ENCODE results near the gene EDEM3. TPM values are rescaled to one million over a fixed set of nuclear protein-coding genes. Genes with fewer than 3 reads are reported as not detected.

The EDEM3 gene
- total RNA-seq, 1 experiment from 2014 or later, result 14.0 TPM

- TF ChIP-seq, protein P1, sequence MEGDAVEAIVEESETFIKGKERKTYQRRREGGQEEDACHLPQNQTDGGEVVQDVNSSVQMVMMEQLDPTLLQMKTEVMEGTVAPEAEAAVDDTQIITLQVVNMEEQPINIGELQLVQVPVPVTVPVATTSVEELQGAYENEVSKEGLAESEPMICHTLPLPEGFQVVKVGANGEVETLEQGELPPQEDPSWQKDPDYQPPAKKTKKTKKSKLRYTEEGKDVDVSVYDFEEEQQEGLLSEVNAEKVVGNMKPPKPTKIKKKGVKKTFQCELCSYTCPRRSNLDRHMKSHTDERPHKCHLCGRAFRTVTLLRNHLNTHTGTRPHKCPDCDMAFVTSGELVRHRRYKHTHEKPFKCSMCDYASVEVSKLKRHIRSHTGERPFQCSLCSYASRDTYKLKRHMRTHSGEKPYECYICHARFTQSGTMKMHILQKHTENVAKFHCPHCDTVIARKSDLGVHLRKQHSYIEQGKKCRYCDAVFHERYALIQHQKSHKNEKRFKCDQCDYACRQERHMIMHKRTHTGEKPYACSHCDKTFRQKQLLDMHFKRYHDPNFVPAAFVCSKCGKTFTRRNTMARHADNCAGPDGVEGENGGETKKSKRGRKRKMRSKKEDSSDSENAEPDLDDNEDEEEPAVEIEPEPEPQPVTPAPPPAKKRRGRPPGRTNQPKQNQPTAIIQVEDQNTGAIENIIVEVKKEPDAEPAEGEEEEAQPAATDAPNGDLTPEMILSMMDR (conservative IDR thresholded peaks at IDR 0.05), result no peak
- H3K18ac ChIP-seq (ENCODE audit: insufficient read length, low read depth, low read length), result no peak overlapping the region
- H3K79me2 ChIP-seq (ENCODE audit: insufficient read depth, low read length), result no peaks in the 10 kb centered on the region
- no peak overlapping the region for H3K27ac ChIP-seq (ENCODE audit: insufficient read length, low read depth, low read length)
- H2AFZ ChIP-seq (ENCODE audit: low read length), result no peak overlapping the region
- no peak overlapping the region for H2BK120ac ChIP-seq (ENCODE audit: low read depth, low read length, poor library complexity, severe bottlenecking)
- H2BK5ac ChIP-seq (ENCODE audit: insufficient read length, low read length), result no peak overlapping the region
- H3K27me3 Mint-ChIP-seq (ENCODE audit: low read depth), result no peaks in the 10 kb centered on the region
- no peak overlapping the region for H3K4ac ChIP-seq (ENCODE audit: low read depth, low read length)
- no peak overlapping the region for H3K27ac Mint-ChIP-seq
- H2BK15ac ChIP-seq (ENCODE audit: low read depth, low read length), result no peak overlapping the region
- H3K4me3 Mint-ChIP-seq, result no peak overlapping the region
- H3K4me1 ChIP-seq (ENCODE audit: insufficient read depth, low read length), result no peaks in the 10 kb centered on the region
- H3T11ph ChIP-seq (ENCODE audit: low read length), result no peak overlapping the region
- H4K20me1 ChIP-seq (ENCODE audit: control insufficient read depth, insufficient read depth, insufficient read length), result no peaks in the 10 kb centered on the region
- DNase-seq, result no peak
- H3K9ac ChIP-seq (ENCODE audit: extremely low read depth, insufficient read length, low read length), result no peak overlapping the region
- H3K23me2 ChIP-seq (ENCODE audit: insufficient read length, low read depth, low read length, poor library complexity, severe bottlenecking), result no peaks in the 10 kb centered on the region
- H4K8ac ChIP-seq (replicated peaks; ENCODE audit: insufficient read length, low read depth, low read length), result no peak overlapping the region
- WGBS (ENCODE audit: extremely low coverage, insufficient read length, low lambda C conversion rate), result no CpG with 5 or more reads among the region's 6 CpGs
- no peaks in the 10 kb centered on the region for H3K4me1 Mint-ChIP-seq
- H3K14ac ChIP-seq (ENCODE audit: insufficient read depth, low read length), result no peak overlapping the region
- no peak overlapping the region for H3K4me2 ChIP-seq (ENCODE audit: insufficient read depth, insufficient read length, low read length)
- no peak overlapping the region for H3K23ac ChIP-seq (ENCODE audit: insufficient read length, low read depth, low read length)
- no peak overlapping the region for H4K5ac ChIP-seq (ENCODE audit: insufficient read length, low read depth, low read length)
- H2BK12ac ChIP-seq (ENCODE audit: insufficient read length, low read depth, low read length), result no peak overlapping the region
- H3K36me3 Mint-ChIP-seq (ENCODE audit: insufficient read depth in 1 of 3, low read depth in 3 of 3), result peaks cover 0 to 4% (median 0%) of the 10 kb centered on the region in 3 experiments; a peak in 1 of 7 replicates
- no peaks in the 10 kb centered on the region for H3K79me1 ChIP-seq (ENCODE audit: insufficient read depth, low read depth, low read length, poor library complexity, severe bottlenecking)
- H2BK20ac ChIP-seq (ENCODE audit: low read depth, low read length, poor library complexity, severe bottlenecking), result no peak overlapping the region
- H3K56ac ChIP-seq (ENCODE audit: insufficient read length, low read depth, low read length), result no peak overlapping the region
- H3K9me3 Mint-ChIP-seq, result no peaks in the 10 kb centered on the region
- H3K9me3 ChIP-seq (ENCODE audit: control insufficient read depth, low read depth, low read length), result no peaks in the 10 kb centered on the region
- no peak overlapping the region for H4K91ac ChIP-seq (ENCODE audit: insufficient read length, low read depth, low read length)
- no peak overlapping the region for H2AK5ac ChIP-seq (ENCODE audit: insufficient read length, low read length)
- H3K27me3 ChIP-seq (ENCODE audit: insufficient read depth, low read length), result no peaks in the 10 kb centered on the region
Measured at GRCh38 chr1:184708084-184708676, 46.5 kb downstream of the EDEM3 start.
